CD4-positive, alpha-beta memory T cell (primary cell): Measurements from ENCODE around the gene STAT4. TPM values are rescaled to one million over a fixed set of nuclear protein-coding genes. Genes with fewer than 3 reads are reported as not detected.

Experiments used
- CTCF ChIA-PET: fragments of 350-600 bp; sonication (Branson Sonifier 250); formaldehyde crosslinking; loops from one replicate; lab custom pipeline; 2021; ENCODE audit warnings: inconsistent platforms; ENCODE audit not compliant: partially characterized antibody; lab: Charles Lee
- POLR2A ChIA-PET: fragments of 350-600 bp; sonication (Branson Sonifier 250); formaldehyde crosslinking; loops from one replicate; lab custom pipeline; 2021; ENCODE audit not compliant: partially characterized antibody; lab: Charles Lee
- DNase-seq, 5 donors: peaks; one replicate each; pipeline versions ENCODE4 v3.0.0 to v3.0.0-alpha.2; 2020 to 2022; ENCODE audit warnings: mixed read lengths in 1 of 5
- H3K27ac ChIP-seq: one replicate; pipeline ENCODE4 v1.7.0; 2013; ENCODE audit warnings: low read depth, low read length
- H3K27me3 ChIP-seq: 2 replicates; pipeline ENCODE4 v1.7.0; 2013; ENCODE audit warnings: mild to moderate bottlenecking, low read length, moderate library complexity; ENCODE audit not compliant: insufficient read depth
- H3K36me3 ChIP-seq: 2 replicates; pipeline ENCODE4 v1.7.0; 2013; ENCODE audit warnings: mild to moderate bottlenecking, low read length, moderate library complexity; ENCODE audit not compliant: insufficient read depth
- H3K4me1 ChIP-seq: 2 replicates; pipeline ENCODE4 v1.7.0; 2013; ENCODE audit warnings: mild to moderate bottlenecking, low read length, moderate library complexity; ENCODE audit not compliant: insufficient read depth
- H3K4me3 ChIP-seq, 2 donors: one replicate each; pipeline ENCODE4 v1.7.0; 2013; ENCODE audit warnings: low read length in 2 of 2, mild to moderate bottlenecking in 1 of 2
- H3K9me3 ChIP-seq, 2 donors: one replicate each; pipeline ENCODE4 v1.7.0; 2013; ENCODE audit warnings: low read length in 2 of 2, control low read depth in 1 of 2; ENCODE audit not compliant: control insufficient read depth in 1 of 2
- H3K27ac Mint-ChIP-seq, 7 donors: one replicate each; pipeline ENCODE4 v1.8.0; 2020 to 2021; ENCODE audit warnings: mixed read lengths in 7 of 7, mild to moderate bottlenecking in 6 of 7, inconsistent platforms in 3 of 7, moderate library complexity in 3 of 7
- H3K27me3 Mint-ChIP-seq, 2 donors: one replicate each; pipeline ENCODE4 v1.8.0; 2020 to 2021; ENCODE audit warnings: mixed read lengths in 2 of 2
- H3K36me3 Mint-ChIP-seq, 2 donors: one replicate each; pipeline ENCODE4 v1.8.0; 2020 to 2021; ENCODE audit warnings: mixed read lengths in 2 of 2, inconsistent platforms in 1 of 2, mild to moderate bottlenecking in 1 of 2
- H3K4me1 Mint-ChIP-seq, 4 donors: one replicate each; pipeline ENCODE4 v1.8.0; 2020 to 2021; ENCODE audit warnings: mixed read lengths in 4 of 4, mild to moderate bottlenecking in 1 of 4
- H3K4me3 Mint-ChIP-seq, 8 donors: one replicate each; pipeline ENCODE4 v1.8.0; 2020 to 2021; ENCODE audit warnings: mixed read lengths in 8 of 8, mild to moderate bottlenecking in 7 of 8, moderate library complexity in 6 of 8, inconsistent platforms in 3 of 8
- H3K9me3 Mint-ChIP-seq, 8 donors: one replicate each; pipeline ENCODE4 v1.8.0; 2020 to 2021; ENCODE audit warnings: mixed read lengths in 8 of 8, mild to moderate bottlenecking in 5 of 8, inconsistent platforms in 3 of 8, moderate library complexity in 1 of 8
- intact Hi-C: fragments of 100-400 bp; cut with micrococcal nuclease; formaldehyde crosslinking; loops from one replicate; pipeline ENCODE4 v1.15.1; 2023
- polyA plus RNA-seq, 2 donors: library from polyadenylated mRNA; unstranded; fragments of 300-500 nt; fragmentation: Illumina TruSeq; gene quantifications; one replicate each; pipeline ENCODE4 v1.2.3, GENCODE V29; 2021
- total RNA-seq, 2 experiments: library from RNA; stranded (reverse); gene quantifications; one replicate each; pipeline ENCODE4 v1.2.3, GENCODE V29; 2021

Gene STAT4
- total and polyA plus RNA-seq, 4 experiments from 2014 or later: 69.7 to 119 (median 95.3) TPM

- H3K4me1 Mint-ChIP-seq: peaks cover 33 to 72% (median 55%) of the 10 kb centered on the region in 4 donors
- intact Hi-C loops: no loop called here
Measured at GRCh38 chr2:191122638-191123294, 28.0 kb downstream of the STAT4 start.

GRCh38 chr2:191117341-191117740, 33.5 kb downstream of the STAT4 start:
- Mint-ChIP-seq H3K36me3 (peaks cover 55 to 57% of the 10 kb centered on the region in 2 donors), H3K27ac (peak overlapping the region in 5 of 7 donors; percentile 10 to 89 (median 41)), H3K9me3 (peaks cover 0 to 3% (median 0%) of the 10 kb centered on the region in 8 donors), H3K4me3 (peak overlapping the region in 1 of 8 donors; percentile 1), H3K4me1 (peaks cover 41 to 83% (median 62%) of the 10 kb centered on the region in 4 donors), H3K27me3 (no peaks in the 10 kb centered on the region)
- H3K36me3 ChIP-seq: no peaks in the 10 kb centered on the region
- no peak overlapping the region for H3K4me3 ChIP-seq
- H3K27me3 ChIP-seq: no peaks in the 10 kb centered on the region
- CTCF ChIA-PET: interaction anchor here (3.6 kb wide), 1 partner anchor 38 kb away, joined by 22 read pairs; no protein-coding TSS in a partner anchor
- H3K27ac ChIP-seq: no peak overlapping the region
- peaks cover 44% of the 10 kb centered on the region for H3K4me1 ChIP-seq
- POLR2A ChIA-PET: interaction anchor here (4.3 kb wide), 1 partner anchor 33 kb away, joined by 77 read pairs; the partner anchor contains the start of gene STAT4
- DNase-seq: no peak
- intact Hi-C loops: loop anchor here (10.0 kb wide), 1 partner anchor 53 kb away; no protein-coding TSS in a partner anchor
- no peaks in the 10 kb centered on the region for H3K9me3 ChIP-seq

More at GRCh38 chr2:191122638-191123294, 28.0 kb downstream of the STAT4 start:
- POLR2A ChIA-PET: no interaction called here
- Mint-ChIP-seq H3K27me3 (no peaks in the 10 kb centered on the region), H3K4me3 (peak overlapping the region in 1 of 8 donors; percentile 2), H3K27ac (peak overlapping the region in 3 of 7 donors; percentile 25 to 58 (median 32)), H3K36me3 (peaks cover 51 to 56% of the 10 kb centered on the region in 2 donors), H3K9me3 (no peaks in the 10 kb centered on the region)
- Histone ChIP-seq H3K36me3 (no peaks in the 10 kb centered on the region), H3K4me3 (no peak overlapping the region), H3K9me3 (no peaks in the 10 kb centered on the region), H3K27me3 (no peaks in the 10 kb centered on the region), H3K4me1 (peaks cover 37% of the 10 kb centered on the region), H3K27ac (no peak overlapping the region)
- CTCF ChIA-PET: no interaction called here
- DNase-seq: no peak

GRCh38 chr2:191115804-191116203, 35.0 kb downstream of the STAT4 start:
- no peaks in the 10 kb centered on the region for H3K36me3 ChIP-seq
- Mint-ChIP-seq H3K9me3 (peaks cover 0 to 3% (median 0%) of the 10 kb centered on the region in 8 donors), H3K27ac (peak overlapping the region; percentile 89 to 97 (median 93)), H3K36me3 (peaks cover 49 to 58% of the 10 kb centered on the region in 2 donors), H3K27me3 (no peaks in the 10 kb centered on the region), H3K4me3 (peak overlapping the region in 6 of 8 donors; percentile 28 to 78 (median 50)), H3K4me1 (peaks cover 42 to 80% (median 65%) of the 10 kb centered on the region in 4 donors)
- ChIA-PET CTCF (interaction anchor here (0.7 to 3.6 kb wide), 10 partner anchors 11 to 83 kb away, joined by 3 to 22 read pairs (median 5); no protein-coding TSS in a partner anchor), POLR2A (interaction anchor here (0.7 to 4.3 kb wide), 7 partner anchors 11 to 1353 kb away, joined by 3 to 77 read pairs (median 21); partner anchors contain the start of genes OSGEPL1 and STAT4)
- intact Hi-C loops: loop anchor here (10.0 kb wide), 1 partner anchor 51 kb away; no protein-coding TSS in a partner anchor
- H3K4me3 ChIP-seq: no peak overlapping the region
- H3K4me1 ChIP-seq: peaks cover 42% of the 10 kb centered on the region
- DNase-seq: peak in 1 of 5 donors; percentile 9
- H3K27me3 ChIP-seq: no peaks in the 10 kb centered on the region
- peak overlapping the region; percentile 55 for H3K27ac ChIP-seq
- H3K9me3 ChIP-seq: no peaks in the 10 kb centered on the region

GRCh38 chr2:191115391-191115790, 35.4 kb downstream of the STAT4 start:
- no peaks in the 10 kb centered on the region for H3K27me3 ChIP-seq
- peak overlapping the region; percentile 55 for H3K27ac ChIP-seq
- Mint-ChIP-seq H3K27me3 (no peaks in the 10 kb centered on the region), H3K36me3 (peaks cover 50 to 59% of the 10 kb centered on the region in 2 donors), H3K27ac (peak overlapping the region; percentile 89 to 97 (median 93)), H3K4me1 (peaks cover 42 to 81% (median 64%) of the 10 kb centered on the region in 4 donors), H3K4me3 (peak overlapping the region in 6 of 8 donors; percentile 28 to 78 (median 50)), H3K9me3 (peaks cover 0 to 3% (median 0%) of the 10 kb centered on the region in 8 donors)
- no peaks in the 10 kb centered on the region for H3K9me3 ChIP-seq
- no peak overlapping the region for H3K4me3 ChIP-seq
- CTCF ChIA-PET: interaction anchor here (0.8 to 3.6 kb wide), 11 partner anchors 11 to 83 kb away, joined by 3 to 22 read pairs (median 5); no protein-coding TSS in a partner anchor
- H3K4me1 ChIP-seq: peaks cover 42% of the 10 kb centered on the region
- intact Hi-C loops: loop anchor here (10.0 kb wide), 1 partner anchor 51 kb away; no protein-coding TSS in a partner anchor
- no peaks in the 10 kb centered on the region for H3K36me3 ChIP-seq
- DNase-seq: peak; percentile 52 to 89 (median 64)
- POLR2A ChIA-PET: interaction anchor here (1.3 to 4.3 kb wide), 9 partner anchors 12 to 103 kb away, joined by 4 to 77 read pairs (median 5); partner anchors contain the start of gene STAT4

- ChIA-PET CTCF (interaction anchor here (0.6 to 3.6 kb wide), 8 partner anchors 15 to 82 kb away, joined by 3 to 22 read pairs (median 3); no protein-coding TSS in a partner anchor), POLR2A (interaction anchor here (1.0 to 4.3 kb wide), 13 partner anchors 13 to 564 kb away, joined by 3 to 77 read pairs (median 4); partner anchors contain the start of genes NABP1 and STAT4)
- H3K4me3 Mint-ChIP-seq: peak overlapping the region; percentile 53 to 78 (median 72)
- Histone ChIP-seq H3K9me3 (no peaks in the 10 kb centered on the region), H3K27ac (peak overlapping the region; percentile 55), H3K27me3 (no peaks in the 10 kb centered on the region), H3K36me3 (no peaks in the 10 kb centered on the region), H3K4me1 (peaks cover 50% of the 10 kb centered on the region), H3K4me3 (peak overlapping the region in 1 of 2 donors; percentile 35)
- peaks cover 0 to 3% (median 0%) of the 10 kb centered on the region in 8 donors for H3K9me3 Mint-ChIP-seq
- DNase-seq: peak; percentile 43 to 71 (median 57)
- H3K4me1 Mint-ChIP-seq: peaks cover 51 to 83% (median 67%) of the 10 kb centered on the region in 4 donors
- intact Hi-C loops: loop anchor here (1.0 to 10.0 kb wide), 2 partner anchors 36 to 50 kb away; partner anchors contain the start of gene STAT4
- peaks cover 47 to 54% of the 10 kb centered on the region in 2 donors for H3K36me3 Mint-ChIP-seq
- no peaks in the 10 kb centered on the region for H3K27me3 Mint-ChIP-seq
- peak overlapping the region; percentile 89 to 97 (median 93) for H3K27ac Mint-ChIP-seq
Measured at GRCh38 chr2:191114403-191114886, 36.3 kb downstream of the STAT4 start.

GRCh38 chr2:191113761-191114160, 37.0 kb downstream of the STAT4 start:
- no peaks in the 10 kb centered on the region for H3K27me3 ChIP-seq
- intact Hi-C loops: loop anchor here (1.0 to 10.0 kb wide), 2 partner anchors 37 to 49 kb away; partner anchors contain the start of gene STAT4
- Mint-ChIP-seq H3K4me1 (peaks cover 52 to 83% (median 69%) of the 10 kb centered on the region in 4 donors), H3K9me3 (peaks cover 0 to 3% (median 0%) of the 10 kb centered on the region in 8 donors), H3K27ac (peak overlapping the region; percentile 68 to 95 (median 89)), H3K27me3 (no peaks in the 10 kb centered on the region), H3K36me3 (peaks cover 43 to 49% of the 10 kb centered on the region in 2 donors), H3K4me3 (peak overlapping the region in 6 of 8 donors; percentile 6 to 67 (median 64))
- peak overlapping the region; percentile 55 for H3K27ac ChIP-seq
- no peaks in the 10 kb centered on the region for H3K36me3 ChIP-seq
- CTCF ChIA-PET: interaction anchor here (0.8 to 3.6 kb wide), 4 partner anchors 25 to 61 kb away, joined by 3 to 22 read pairs (median 10); no protein-coding TSS in a partner anchor
- POLR2A ChIA-PET: interaction anchor here (1.0 to 4.3 kb wide), 11 partner anchors 13 to 564 kb away, joined by 3 to 77 read pairs (median 5); partner anchors contain the start of genes NABP1 and STAT4
- DNase-seq: peak in 2 of 5 donors; percentile 12 to 24
- no peak overlapping the region for H3K4me3 ChIP-seq
- no peaks in the 10 kb centered on the region for H3K9me3 ChIP-seq
- H3K4me1 ChIP-seq: peaks cover 57% of the 10 kb centered on the region
